HL-60 (cell line): ENCODE data around the gene PLXDC2.

Source experiments
- GABPA ChIP-seq: IDR thresholded peaks from 2 replicates; pipeline ENCODE4 v1.6.1; 2012; ENCODE audit warnings: low read depth
- POLR2AphosphoS5 ChIP-seq: IDR thresholded peaks from 2 replicates; pipeline ENCODE4 v1.6.1; 2012; ENCODE audit warnings: low read depth
- TF ChIP-seq, protein P1 (sequence below): IDR thresholded peaks from one replicate; pipeline ENCODE4 v1.5.1; 2011; ENCODE audit warnings: low read length, control low read depth, inconsistent platforms; ENCODE audit not compliant: insufficient read depth

DNA sequence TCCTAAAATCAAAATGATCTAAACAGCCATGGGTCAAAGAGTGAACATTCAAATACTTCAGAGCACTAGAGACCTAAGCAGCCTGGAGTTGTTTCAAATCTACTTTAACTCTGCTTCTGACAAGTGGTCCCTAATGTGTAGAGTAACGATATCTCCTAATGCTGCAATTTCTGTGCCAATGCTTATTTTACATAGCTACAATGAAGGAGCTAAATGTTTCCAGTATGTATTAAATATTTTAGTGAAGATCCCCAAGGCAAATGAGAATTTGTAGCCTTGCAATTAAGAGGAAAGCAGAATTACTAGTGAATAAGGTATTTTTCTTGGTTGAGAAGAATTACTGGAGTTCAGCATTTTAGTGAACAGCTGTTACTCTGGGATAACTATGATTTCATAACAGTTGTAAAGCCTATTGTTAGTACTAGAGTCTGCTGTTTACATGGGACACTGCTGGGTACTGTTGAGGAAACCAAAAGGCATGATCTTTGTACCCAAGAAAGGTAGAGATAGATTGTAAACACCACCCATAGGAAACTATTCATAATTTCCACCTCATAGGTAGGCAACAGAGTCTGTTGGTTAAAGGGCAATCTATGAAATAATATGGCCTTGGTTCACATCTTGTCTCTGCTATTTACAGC, 271.9 kb downstream of the PLXDC2 start:
- TF ChIP-seq POLR2AphosphoS5 (no peak), GABPA (no peak)
- TF ChIP-seq, protein P1, sequence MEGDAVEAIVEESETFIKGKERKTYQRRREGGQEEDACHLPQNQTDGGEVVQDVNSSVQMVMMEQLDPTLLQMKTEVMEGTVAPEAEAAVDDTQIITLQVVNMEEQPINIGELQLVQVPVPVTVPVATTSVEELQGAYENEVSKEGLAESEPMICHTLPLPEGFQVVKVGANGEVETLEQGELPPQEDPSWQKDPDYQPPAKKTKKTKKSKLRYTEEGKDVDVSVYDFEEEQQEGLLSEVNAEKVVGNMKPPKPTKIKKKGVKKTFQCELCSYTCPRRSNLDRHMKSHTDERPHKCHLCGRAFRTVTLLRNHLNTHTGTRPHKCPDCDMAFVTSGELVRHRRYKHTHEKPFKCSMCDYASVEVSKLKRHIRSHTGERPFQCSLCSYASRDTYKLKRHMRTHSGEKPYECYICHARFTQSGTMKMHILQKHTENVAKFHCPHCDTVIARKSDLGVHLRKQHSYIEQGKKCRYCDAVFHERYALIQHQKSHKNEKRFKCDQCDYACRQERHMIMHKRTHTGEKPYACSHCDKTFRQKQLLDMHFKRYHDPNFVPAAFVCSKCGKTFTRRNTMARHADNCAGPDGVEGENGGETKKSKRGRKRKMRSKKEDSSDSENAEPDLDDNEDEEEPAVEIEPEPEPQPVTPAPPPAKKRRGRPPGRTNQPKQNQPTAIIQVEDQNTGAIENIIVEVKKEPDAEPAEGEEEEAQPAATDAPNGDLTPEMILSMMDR, result no peak
